Activated CD8-positive, alpha-beta T cell treated with anti-CD3 and anti-CD28 coated beads, Interleukin-2, amount 10 ng/mL, durations not matched to agents 7 days and 5 days (primary cell): ENCODE data around the gene ARF1. TPM values are rescaled to one million over a fixed set of nuclear protein-coding genes. Genes with fewer than 3 reads are reported as not detected.

Experiments used
- ATAC-seq: fragments of 150-1000 bp; cut with Tn5 transposase; one replicate; pipeline ENCODE4 v1.10.0; 2021; ENCODE audit warnings: moderate library complexity
- CTCF ChIA-PET: fragments of 350-600 bp; sonication (Branson Sonifier 250); formaldehyde crosslinking; loops from one replicate; lab custom pipeline; 2021; ENCODE audit warnings: antibody characterized with exemption; lab: Charles Lee
- POLR2A ChIA-PET: fragments of 350-600 bp; sonication (Branson Sonifier 250); formaldehyde crosslinking; loops from one replicate; lab custom pipeline; 2021; ENCODE audit warnings: antibody characterized with exemption; lab: Charles Lee
- DNase-seq: peaks from one replicate; pipeline ENCODE4 v3.0.0-alpha.2; 2020
- H3K27ac Mint-ChIP-seq: one replicate; pipeline ENCODE4 v1.8.0; 2021; ENCODE audit warnings: mild to moderate bottlenecking, mixed read lengths
- H3K27me3 Mint-ChIP-seq: one replicate; pipeline ENCODE4 v1.8.0; 2021; ENCODE audit warnings: low read depth, mixed read lengths
- H3K36me3 Mint-ChIP-seq: one replicate; pipeline ENCODE4 v1.8.0; 2021; ENCODE audit warnings: low read depth, mixed read lengths
- H3K4me1 Mint-ChIP-seq: one replicate; pipeline ENCODE4 v1.8.0; 2021; ENCODE audit warnings: low read depth, mixed read lengths
- H3K4me3 Mint-ChIP-seq: one replicate; pipeline ENCODE4 v1.8.0; 2021; ENCODE audit warnings: mild to moderate bottlenecking, mixed read lengths
- H3K9me3 Mint-ChIP-seq: one replicate; pipeline ENCODE4 v1.8.0; 2022; ENCODE audit warnings: mixed read lengths; ENCODE audit not compliant: insufficient read depth
- microRNA-seq: library from miRNA; unstranded; fragments of <30 nt; microRNA quantifications from one replicate; pipeline ENCODE4 v1.2.0, GENCODE V29; 2022
- total RNA-seq, 2 experiments: library from RNA; stranded (reverse); gene quantifications; one replicate each; pipeline ENCODE4 v1.2.3, GENCODE V29; 2021

Gene ARF1
- total RNA-seq, 2 experiments from 2014 or later = 313 to 322 TPM

GRCh38 chr1:228147768-228148167 lies 65.3 kb downstream of the ARF1 start:
- H3K36me3 Mint-ChIP-seq = peaks cover 12% of the 10 kb centered on the region
- peaks cover 25% of the 10 kb centered on the region for H3K4me1 Mint-ChIP-seq
- ChIA-PET POLR2A (no interaction called here), CTCF (no interaction called here)
- DNase-seq (no peak), ATAC-seq (no peak)
- H3K4me3 Mint-ChIP-seq = no peak overlapping the region
- H3K27ac Mint-ChIP-seq = peak overlapping the region; percentile 25
- no peaks in the 10 kb centered on the region for H3K27me3 Mint-ChIP-seq
- no peaks in the 10 kb centered on the region for H3K9me3 Mint-ChIP-seq

DNA sequence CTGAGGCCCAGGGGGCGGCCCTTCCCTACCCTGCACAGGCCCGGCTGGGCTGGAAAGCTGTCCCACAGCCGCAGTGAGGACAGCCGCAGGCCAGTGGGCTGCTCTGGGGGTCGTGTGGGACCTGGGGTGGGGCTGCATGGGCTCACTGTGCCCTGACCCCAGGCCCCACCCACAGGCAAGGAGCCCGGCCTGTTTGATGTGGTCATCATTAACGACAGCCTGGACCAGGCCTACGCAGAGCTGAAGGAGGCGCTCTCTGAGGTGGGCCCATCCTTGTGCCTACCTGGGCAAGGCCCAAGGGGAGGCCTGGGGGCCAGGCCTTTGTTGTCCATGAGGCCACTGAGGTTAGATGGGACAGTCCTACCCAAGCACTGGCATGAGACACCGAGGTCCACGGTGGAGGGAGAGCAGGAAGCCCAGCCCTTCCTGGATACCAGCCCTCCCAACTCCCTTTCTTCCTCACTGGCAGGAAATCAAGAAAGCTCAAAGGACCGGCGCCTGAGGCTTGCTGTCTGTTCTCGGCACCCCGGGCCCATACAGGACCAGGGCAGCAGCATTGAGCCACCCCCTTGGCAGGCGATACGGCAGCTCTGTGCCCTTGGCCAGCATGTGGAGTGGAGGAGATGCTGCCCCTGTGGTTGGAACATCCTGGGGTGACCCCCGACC lies 65.8 kb downstream of the ARF1 start:
- no peaks in the 10 kb centered on the region for H3K9me3 Mint-ChIP-seq
- ChIA-PET CTCF (no interaction called here), POLR2A (no interaction called here)
- H3K4me1 Mint-ChIP-seq = peaks cover 21% of the 10 kb centered on the region
- peaks cover 6% of the 10 kb centered on the region for H3K36me3 Mint-ChIP-seq
- DNase-seq = no peak
- no peak overlapping the region for H3K27ac Mint-ChIP-seq
- no peak for ATAC-seq
- no peak overlapping the region for H3K4me3 Mint-ChIP-seq
- no peaks in the 10 kb centered on the region for H3K27me3 Mint-ChIP-seq

Small RNA genes within 50 kb of the gene (microRNA-seq; reads per million reads assigned to microRNA genes)
- 2.3 reads per million for gene MIR3620

Other genes with a start within 250 kb of the ARF1 start
- not detected for gene WNT9A, start 134.8 kb upstream of the ARF1 start, total RNA-seq
- gene WNT3A, start 75.7 kb upstream of the ARF1 start, total RNA-seq = not detected
- gene C1orf35, start 20.6 kb downstream of the ARF1 start, total RNA-seq = 10 to 100 TPM; 24.7 to 25.6 TPM
- gene MRPL55, start 26.6 kb downstream of the ARF1 start, total RNA-seq = 10 to 100 TPM; 51.1 to 60.7 TPM
- gene GUK1, start 57.6 kb downstream of the ARF1 start, total RNA-seq = 100 to 1,000 TPM; 339 to 344 TPM
- 1 to 10 TPM; 4.1 to 4.4 TPM for gene GJC2, start 67.2 kb downstream of the ARF1 start, total RNA-seq
- gene IBA57, start 83.1 kb downstream of the ARF1 start, total RNA-seq = 1 to 10 TPM; 7.5 to 8.9 TPM
- 10 to 100 TPM; 12.3 to 14.4 TPM for gene OBSCN, start 125.3 kb downstream of the ARF1 start, total RNA-seq